Suprapubic skin (tissue), 4 donors: ENCODE results near the gene POLR2J. TPM values are rescaled to one million over a fixed set of nuclear protein-coding genes. Genes with fewer than 3 reads are reported as not detected.
"Not testable (repeated sequence)": the region's sequence is repeated elsewhere in the genome, so short reads cannot be mapped to it uniquely, and the experiment has no call there.

Experiments
- DNase-seq, 2 donors: peaks; one replicate each; pipeline ENCODE4 v3.0.0-alpha.2; 2019; ENCODE audit warnings: low spot score in 2 of 2
- H3K27ac ChIP-seq: fragments of 200-600 bp; sonication (generic); one replicate; pipeline ENCODE4 v1.5.1; 2019
- H3K27me3 ChIP-seq: fragments of 200-600 bp; sonication (generic); one replicate; pipeline ENCODE4 v1.5.1; 2019
- H3K36me3 ChIP-seq: fragments of 200-600 bp; sonication (generic); one replicate; pipeline ENCODE4 v1.5.1; 2019
- H3K4me1 ChIP-seq: fragments of 200-600 bp; sonication (generic); one replicate; pipeline ENCODE4 v1.5.1; 2019
- H3K4me3 ChIP-seq: fragments of 200-600 bp; sonication (generic); one replicate; pipeline ENCODE4 v1.5.1; 2019; ENCODE audit warnings: mild to moderate bottlenecking
- H3K9me3 ChIP-seq: fragments of 200-600 bp; sonication (generic); one replicate; pipeline ENCODE4 v1.5.1; 2019
- CTCF ChIP-seq, 2 donors: fragments of 200-600 bp in 1 of 2; fragments of 450-650 bp in 1 of 2; sonication (generic) in 1 of 2; IDR thresholded peaks; one replicate each; pipeline ENCODE4 v1.5.1; 2016 to 2019; ENCODE audit warnings: antibody characterized with exemption in 2 of 2, mild to moderate bottlenecking in 1 of 2, moderate library complexity in 1 of 2
- EP300 ChIP-seq: sonication (generic); formaldehyde crosslinking; IDR thresholded peaks from one replicate; pipeline ENCODE4 v1.6.1; 2017; ENCODE audit warnings: antibody characterized with exemption
- POLR2A ChIP-seq, 2 donors: fragments of 450-650 bp; IDR thresholded peaks; one replicate each; pipeline ENCODE4 v1.6.1; 2017; ENCODE audit warnings: antibody characterized with exemption in 2 of 2, mild to moderate bottlenecking in 2 of 2, moderate library complexity in 2 of 2
- POLR2AphosphoS5 ChIP-seq, 3 donors: sonication (generic); formaldehyde crosslinking; IDR thresholded peaks; one replicate each; pipeline ENCODE4 v1.6.1; 2017; ENCODE audit warnings: antibody characterized with exemption in 3 of 3
- WGBS: methylation state at CpG from one replicate; pipeline ENCODE4 v1.1.5; 2018; 5-methylcytosine and 5-hydroxymethylcytosine counted together
- total RNA-seq, 4 donors: library from RNA; depleted of rRNA; stranded (reverse); fragments of >200 nt; gene quantifications; one replicate each; pipeline ENCODE4 v1.1.0, GENCODE V29; 2016

Gene POLR2J
- total RNA-seq, 4 donors from 2014 or later: 9.5 to 29.0 (median 19.3) TPM

GRCh38 chr7:102479982-102480637, 1.4 kb upstream of the POLR2J start:
- peak; percentile 42 to 49 for TF ChIP-seq CTCF (IDR thresholded peaks at IDR 0.05)
- not testable (repeated sequence) for H3K9me3 ChIP-seq, H3K36me3 ChIP-seq, H3K27ac ChIP-seq, H3K27me3 ChIP-seq, H3K4me1 ChIP-seq, H3K4me3 ChIP-seq
- 8% methylated on average over 9 of the region's 11 CpGs for WGBS
- DNase-seq: peak; percentile 26 to 50

- not testable (repeated sequence) for H3K27ac ChIP-seq, H3K4me3 ChIP-seq, H3K9me3 ChIP-seq, H3K27me3 ChIP-seq, H3K4me1 ChIP-seq, H3K36me3 ChIP-seq, DNase-seq
- no CpG with 5 or more reads among the region's 10 CpGs for WGBS
Observed at GRCh38 chr7:102479209-102479584, 475 bp upstream of the POLR2J start.

- peaks cover 46% of the 10 kb centered on the region for H3K36me3 ChIP-seq
- DNase-seq: peak; percentile 17 to 24
- not testable (repeated sequence) for H3K27ac ChIP-seq, H3K4me1 ChIP-seq, H3K27me3 ChIP-seq, H3K4me3 ChIP-seq, H3K9me3 ChIP-seq
- WGBS: no CpG with 5 or more reads among the region's 19 CpGs
Observed at GRCh38 chr7:102474736-102475435, 3.8 kb downstream of the POLR2J start.

- not testable (repeated sequence) for H3K4me1 ChIP-seq, H3K27me3 ChIP-seq, H3K4me3 ChIP-seq, H3K9me3 ChIP-seq, H3K27ac ChIP-seq
- H3K36me3 ChIP-seq: peaks cover 54% of the 10 kb centered on the region
- DNase-seq: peak; percentile 33 to 50
- no CpG with 5 or more reads among the region's 14 CpGs for WGBS
Observed at GRCh38 chr7:102474116-102474515, 4.6 kb downstream of the POLR2J start.

- Histone ChIP-seq H3K4me3 (no peak overlapping the region), H3K36me3 (peaks cover 60% of the 10 kb centered on the region), H3K9me3 (no peaks in the 10 kb centered on the region), H3K4me1 (no peaks in the 10 kb centered on the region), H3K27ac (no peak overlapping the region), H3K27me3 (no peaks in the 10 kb centered on the region)
- DNase-seq: peak; percentile 55 to 56
- no peak for TF ChIP-seq POLR2A (IDR thresholded peaks at IDR 0.05)
- no peak for TF ChIP-seq POLR2AphosphoS5 (IDR thresholded peaks at IDR 0.05)
- no peak for TF ChIP-seq EP300
- TF ChIP-seq CTCF (IDR thresholded peaks at IDR 0.05): no peak
- 86% methylated on average over 21 of the region's 23 CpGs for WGBS
Observed at GRCh38 chr7:102473271-102473991, 5.3 kb downstream of the POLR2J start.

GRCh38 chr7:102472126-102473041, 6.3 kb downstream of the POLR2J start:
- peaks cover 62% of the 10 kb centered on the region for H3K36me3 ChIP-seq
- no peaks in the 10 kb centered on the region for H3K4me1 ChIP-seq
- H3K27me3 ChIP-seq: no peaks in the 10 kb centered on the region
- DNase-seq: peak in 1 of 2 donors; percentile 64
- H3K4me3 ChIP-seq: no peak overlapping the region
- TF ChIP-seq POLR2A (IDR thresholded peaks at IDR 0.05) (no peak), POLR2AphosphoS5 (IDR thresholded peaks at IDR 0.05) (no peak), EP300 (no peak), CTCF (IDR thresholded peaks at IDR 0.05) (no peak)
- WGBS: 75% methylated on average over 15 of the region's 31 CpGs
- H3K27ac ChIP-seq: no peak overlapping the region
- no peaks in the 10 kb centered on the region for H3K9me3 ChIP-seq
